ENCODE results near the gene ELFN2. TPM values are rescaled to one million over a fixed set of nuclear protein-coding genes. Genes with fewer than 3 reads are reported as not detected.

The ELFN2 gene
- total RNA-seq, 1 experiment from 2014 or later, result 4.0 TPM

GRCh38 chr22:37454857-37455686 lies 27.8 kb upstream of the ELFN2 start:
- no peak for TF ChIP-seq CTCF (IDR thresholded peaks at IDR 0.05; ENCODE audit: insufficient read depth in 1 of 2, low read depth in 1 of 2, low read length in 1 of 2, severe bottlenecking in 1 of 2, unreplicated experiment in 1 of 2)
- Mint-ChIP-seq H3K27ac (ENCODE audit: unreplicated experiment) (peak overlapping the region; percentile 94), H3K36me3 (ENCODE audit: insufficient read depth, unreplicated experiment) (peaks cover 13% of the 10 kb centered on the region), H3K4me1 (ENCODE audit: low read depth, unreplicated experiment) (peaks cover 40% of the 10 kb centered on the region), H3K9me3 (ENCODE audit: unreplicated experiment) (no peaks in the 10 kb centered on the region), H3K4me3 (ENCODE audit: unreplicated experiment) (peak overlapping the region; percentile 58), H3K27me3 (ENCODE audit: insufficient read depth, unreplicated experiment) (no peaks in the 10 kb centered on the region)
- Histone ChIP-seq H3K27me3 (replicated peaks; ENCODE audit: control insufficient read depth, insufficient read depth, low read length) (no peaks in the 10 kb centered on the region), H3K36me3 (ENCODE audit: control insufficient read depth, insufficient read depth, low read length) (no peaks in the 10 kb centered on the region), H3K4me3 (ENCODE audit: low read depth, low read length) (no peak overlapping the region), H3K4me1 (peaks cover 39% of the 10 kb centered on the region), H3K9me3 (no peaks in the 10 kb centered on the region)
- BruUV-seq (replicated peaks), result TSS peak; percentile 57
- CTCF ChIA-PET, result interaction anchor here (0.5 to 5.2 kb wide), 9 partner anchors 18 to 195 kb away, joined by 3 to 49 read pairs (median 3); no protein-coding TSS in a partner anchor
- DNase-seq, result peak; percentile 79 to 85
- intact Hi-C loops (cut with micrococcal nuclease; ENCODE audit: unreplicated experiment), result loop anchor here (5.0 to 10.0 kb wide), 3 partner anchors 188 to 380 kb away; no protein-coding TSS in a partner anchor
- POLR2A ChIA-PET, result interaction anchor here (0.7 to 1.0 kb wide), 2 partner anchors 23 to 444 kb away, joined by 3 to 4 read pairs; no protein-coding TSS in a partner anchor

GRCh38 chr22:37453696-37454095 lies 26.4 kb upstream of the ELFN2 start:
- no peak for DNase-seq
- no peak overlapping the region for H3K27ac Mint-ChIP-seq (ENCODE audit: unreplicated experiment)
- H3K27me3 ChIP-seq (replicated peaks; ENCODE audit: control insufficient read depth, insufficient read depth, low read length), result no peaks in the 10 kb centered on the region
- H3K9me3 ChIP-seq, result no peaks in the 10 kb centered on the region
- TF ChIP-seq CTCF (IDR thresholded peaks at IDR 0.05; ENCODE audit: insufficient read depth in 1 of 2, low read depth in 1 of 2, low read length in 1 of 2, severe bottlenecking in 1 of 2, unreplicated experiment in 1 of 2), result no peak
- ChIA-PET CTCF (interaction anchor here (5.2 kb wide), 1 partner anchor 136 kb away, joined by 49 read pairs; no protein-coding TSS in a partner anchor), POLR2A (no interaction called here)
- H3K36me3 Mint-ChIP-seq (ENCODE audit: insufficient read depth, unreplicated experiment), result peaks cover 13% of the 10 kb centered on the region
- no peak overlapping the region for H3K4me3 Mint-ChIP-seq (ENCODE audit: unreplicated experiment)
- H3K9me3 Mint-ChIP-seq (ENCODE audit: unreplicated experiment), result no peaks in the 10 kb centered on the region
- H3K27me3 Mint-ChIP-seq (ENCODE audit: insufficient read depth, unreplicated experiment), result no peaks in the 10 kb centered on the region
- no TSS peak for BruUV-seq (replicated peaks)
- no peaks in the 10 kb centered on the region for H3K36me3 ChIP-seq (ENCODE audit: control insufficient read depth, insufficient read depth, low read length)
- intact Hi-C loops (cut with micrococcal nuclease; ENCODE audit: unreplicated experiment), result loop anchor here (10.0 kb wide), 2 partner anchors 259 to 379 kb away; no protein-coding TSS in a partner anchor
- peaks cover 39% of the 10 kb centered on the region for H3K4me1 ChIP-seq
- H3K4me1 Mint-ChIP-seq (ENCODE audit: low read depth, unreplicated experiment), result peaks cover 40% of the 10 kb centered on the region
- no peak overlapping the region for H3K4me3 ChIP-seq (ENCODE audit: low read depth, low read length)

- no peaks in the 10 kb centered on the region for H3K9me3 ChIP-seq
- no peak for DNase-seq
- BruUV-seq (replicated peaks), result no TSS peak
- Mint-ChIP-seq H3K4me1 (ENCODE audit: low read depth, unreplicated experiment) (peaks cover 27% of the 10 kb centered on the region), H3K27ac (ENCODE audit: unreplicated experiment) (no peak overlapping the region), H3K4me3 (ENCODE audit: unreplicated experiment) (no peak overlapping the region), H3K27me3 (ENCODE audit: insufficient read depth, unreplicated experiment) (no peaks in the 10 kb centered on the region), H3K36me3 (ENCODE audit: insufficient read depth, unreplicated experiment) (peaks cover 13% of the 10 kb centered on the region), H3K9me3 (ENCODE audit: unreplicated experiment) (no peaks in the 10 kb centered on the region)
- TF ChIP-seq CTCF (IDR thresholded peaks at IDR 0.05; ENCODE audit: insufficient read depth in 1 of 2, low read depth in 1 of 2, low read length in 1 of 2, severe bottlenecking in 1 of 2, unreplicated experiment in 1 of 2), result no peak
- intact Hi-C loops (cut with micrococcal nuclease; ENCODE audit: unreplicated experiment), result loop anchor here (10.0 kb wide), 2 partner anchors 256 to 376 kb away; no protein-coding TSS in a partner anchor
- CTCF ChIA-PET, result no interaction called here
- peaks cover 27% of the 10 kb centered on the region for H3K4me1 ChIP-seq
- H3K36me3 ChIP-seq (ENCODE audit: control insufficient read depth, insufficient read depth, low read length), result no peaks in the 10 kb centered on the region
- H3K4me3 ChIP-seq (ENCODE audit: low read depth, low read length), result no peak overlapping the region
- POLR2A ChIA-PET, result no interaction called here
- H3K27me3 ChIP-seq (replicated peaks; ENCODE audit: control insufficient read depth, insufficient read depth, low read length), result no peaks in the 10 kb centered on the region
Measured at GRCh38 chr22:37451218-37451617, 23.9 kb upstream of the ELFN2 start.

Data from Caco-2 (cell line).